Ecto neural progenitor cell (in vitro differentiated cells): ENCODE results near the gene LCP2.

Source experiments
- DNase-seq: peaks from one replicate; pipeline ENCODE4 v3.0.0-alpha.2; 2018; ENCODE audit warnings: low spot score

LCP2 gene

GRCh38 chr5:170296036-170296934, 1.3 kb downstream of the LCP2 start:
- no peak for DNase-seq

- no peak for DNase-seq
Observed at GRCh38 chr5:170294556-170294955, 3.0 kb downstream of the LCP2 start.

DNA sequence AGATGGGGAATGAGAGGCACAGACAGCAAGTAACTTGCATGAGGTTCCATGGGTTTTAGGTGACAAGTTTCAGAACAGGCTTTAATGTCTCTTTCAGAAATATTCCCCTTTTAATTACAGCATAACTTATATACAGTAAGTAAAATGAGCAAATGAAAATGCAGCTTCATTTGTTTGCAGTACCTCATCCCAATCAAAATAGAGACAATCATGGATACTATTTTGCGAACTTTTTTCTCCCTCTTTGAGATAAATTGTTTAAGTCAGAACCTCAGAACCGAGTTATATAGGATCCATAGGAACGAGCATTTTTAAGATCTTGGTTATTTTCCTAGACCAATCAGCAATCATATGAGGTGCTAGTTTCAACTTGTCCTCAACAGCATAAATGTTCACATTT, 3.5 kb downstream of the LCP2 start:
- no peak for DNase-seq

DNA sequence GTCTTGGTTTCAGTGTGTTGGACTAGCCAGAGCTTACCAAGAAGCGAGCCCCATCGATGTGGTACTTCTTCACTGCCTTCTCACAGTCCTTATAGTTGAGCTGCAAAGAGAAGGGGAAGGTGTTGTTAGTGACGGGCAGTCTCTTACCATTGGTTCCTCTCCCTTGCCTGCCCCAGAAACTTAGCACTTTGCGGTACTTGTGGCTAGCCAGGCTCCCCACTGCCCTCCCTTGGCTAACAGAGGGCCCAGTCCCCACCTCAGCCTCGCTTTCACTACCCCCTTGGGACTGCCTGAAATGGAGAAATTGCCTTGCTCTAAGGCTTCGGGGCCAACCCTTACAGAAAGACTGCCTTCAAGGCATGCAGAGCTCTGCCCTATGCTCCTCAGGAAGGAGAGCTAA, 4.3 kb downstream of the LCP2 start:
- DNase-seq = no peak

DNA sequence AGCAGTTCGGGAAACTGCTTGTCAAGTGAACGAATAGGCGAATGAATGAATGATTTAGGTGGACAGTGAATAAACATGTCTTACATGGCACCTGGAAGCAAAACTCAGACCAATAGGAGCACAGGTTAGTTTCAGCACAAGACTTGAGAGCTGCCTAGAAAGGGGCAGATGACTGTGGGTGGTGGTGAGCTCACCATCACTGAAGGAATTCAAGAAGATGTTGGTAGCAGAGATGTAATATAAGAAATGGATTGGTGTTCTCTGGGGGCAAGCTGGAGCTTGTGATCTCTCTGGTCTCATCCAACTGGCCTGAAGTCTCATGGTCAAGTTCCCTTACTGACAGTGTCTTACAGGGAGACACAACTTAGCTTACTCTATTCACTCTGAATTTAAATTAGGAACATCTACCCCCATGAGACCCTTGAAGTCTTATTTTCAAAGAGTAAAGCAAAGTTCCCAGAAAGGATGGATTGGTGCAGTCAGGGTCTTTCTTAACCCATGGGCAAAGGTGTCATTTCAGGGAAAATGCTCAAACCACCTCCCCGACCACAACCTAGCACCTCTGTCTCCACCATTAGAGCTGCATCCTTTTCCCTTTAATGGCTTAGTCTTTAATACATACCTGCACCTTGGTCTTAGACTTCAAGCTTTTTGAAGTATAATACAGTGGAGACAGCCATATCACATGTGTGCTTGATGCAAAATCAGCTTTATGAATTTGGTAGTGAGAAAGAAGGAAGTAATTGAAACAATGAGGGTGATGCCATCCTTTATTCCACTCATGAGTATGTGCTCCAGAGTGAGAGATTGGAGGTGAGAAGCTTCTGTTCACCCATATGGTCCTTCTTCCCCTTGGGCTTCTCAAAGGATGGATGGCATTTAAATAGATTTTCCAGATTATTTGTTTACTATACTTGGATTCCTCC, 5.1 kb downstream of the LCP2 start:
- no peak for DNase-seq

- no peak for DNase-seq
Observed at GRCh38 chr5:170290498-170290897, 7.1 kb downstream of the LCP2 start.

GRCh38 chr5:170289764-170290163, 7.8 kb downstream of the LCP2 start:
- DNase-seq = no peak

DNA sequence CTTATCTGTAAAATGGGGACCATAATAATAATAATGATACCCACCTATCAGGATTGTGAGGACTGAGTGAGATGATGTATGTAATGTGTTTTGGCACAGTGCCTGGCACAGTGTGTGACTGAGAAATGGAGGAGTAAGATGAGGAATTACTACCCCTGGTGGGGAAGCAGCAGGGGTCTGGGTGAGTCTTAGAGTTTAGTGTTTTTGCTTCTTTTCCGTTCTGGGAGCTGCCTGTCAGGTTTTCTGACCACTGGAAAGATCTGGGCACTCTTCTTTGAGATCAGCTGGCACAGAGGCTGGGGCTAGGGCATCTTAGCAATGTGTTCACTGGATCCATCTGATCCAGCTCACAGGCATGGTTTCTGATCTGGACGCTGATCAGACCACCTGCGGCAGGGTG, 8.5 kb downstream of the LCP2 start:
- DNase-seq = no peak

DNA sequence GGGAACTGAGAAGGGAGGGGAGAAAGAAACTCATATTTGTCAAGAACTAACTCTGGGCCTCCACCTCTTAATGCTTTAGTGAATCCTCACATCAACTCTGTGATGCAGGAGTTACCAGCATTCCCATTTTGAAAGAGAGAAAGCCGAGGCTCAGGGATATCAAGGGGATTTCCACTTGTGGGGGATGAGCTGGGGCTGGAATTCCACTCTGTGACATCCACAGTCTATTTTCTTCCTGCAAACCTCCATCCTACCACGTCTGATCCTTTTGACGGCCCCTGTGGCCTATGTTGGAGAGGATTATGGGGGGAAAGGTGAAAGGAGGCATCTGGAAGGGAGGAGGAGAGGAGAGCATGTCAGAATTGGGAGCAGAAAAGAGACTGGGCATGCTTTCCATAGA, 9.0 kb downstream of the LCP2 start:
- DNase-seq = no peak

DNA sequence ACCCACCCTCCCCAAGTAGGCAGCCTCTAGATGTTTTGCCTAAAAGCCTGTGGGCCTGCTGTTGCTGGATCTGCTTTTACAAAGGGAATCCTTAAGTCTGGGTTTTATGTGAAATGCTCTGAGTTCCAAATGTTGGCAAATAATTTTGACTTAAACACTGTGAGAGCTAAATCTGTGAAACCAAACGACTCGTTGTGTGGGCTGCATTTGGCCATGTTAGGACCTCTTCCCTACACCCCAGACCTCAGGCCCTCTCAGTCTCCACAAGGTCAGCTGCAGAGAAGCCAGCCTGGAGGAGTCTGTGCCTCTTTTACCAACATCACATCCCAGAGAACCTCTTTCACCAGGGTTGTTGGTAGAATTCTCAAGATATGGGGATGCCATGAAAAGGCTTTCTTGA, 9.4 kb downstream of the LCP2 start:
- DNase-seq = no peak

DNA sequence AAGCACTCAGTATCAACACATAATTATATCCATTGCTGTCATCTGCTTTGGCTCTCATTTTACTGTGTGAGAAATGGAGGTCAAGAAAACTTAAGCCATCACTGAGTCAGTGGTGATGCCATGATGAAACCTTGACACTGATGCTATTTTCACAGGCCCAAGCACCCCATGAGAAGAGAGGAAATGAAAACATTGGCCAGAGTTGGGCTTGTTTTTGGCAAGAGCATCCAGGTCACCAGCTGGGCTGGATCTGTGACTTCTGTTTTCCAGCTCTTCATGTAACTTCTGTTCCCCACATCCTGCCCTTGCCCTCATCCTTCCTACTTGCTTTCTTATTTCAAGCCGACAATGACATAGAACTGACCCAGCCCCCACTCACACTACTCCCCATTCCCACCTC, 10.0 kb downstream of the LCP2 start:
- no peak for DNase-seq

DNA sequence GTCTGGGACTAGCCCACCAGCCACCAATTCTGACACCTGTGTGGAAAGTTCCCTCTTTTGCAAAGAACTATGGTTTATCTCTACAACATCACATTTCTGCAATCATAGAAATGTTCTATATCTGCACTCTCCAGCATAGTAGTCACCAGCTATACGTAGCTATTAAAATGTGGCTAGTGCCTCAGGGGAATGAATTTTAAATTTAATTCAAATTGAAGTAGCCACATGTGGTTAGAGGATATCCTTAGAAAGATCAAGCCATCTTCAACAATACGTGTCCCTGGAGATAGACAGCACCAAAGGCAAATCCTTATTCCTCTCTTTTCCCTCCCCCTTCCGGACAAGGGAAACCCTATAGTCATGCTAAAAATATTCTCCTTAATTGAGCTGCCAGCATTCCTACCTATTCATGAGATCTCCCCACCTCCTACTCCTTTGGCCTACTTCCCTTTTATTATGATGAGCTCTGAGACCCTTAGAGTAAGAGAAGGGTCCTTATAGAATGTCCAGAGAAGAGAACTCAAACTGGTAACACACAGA, 11.1 kb downstream of the LCP2 start:
- DNase-seq = no peak

DNA sequence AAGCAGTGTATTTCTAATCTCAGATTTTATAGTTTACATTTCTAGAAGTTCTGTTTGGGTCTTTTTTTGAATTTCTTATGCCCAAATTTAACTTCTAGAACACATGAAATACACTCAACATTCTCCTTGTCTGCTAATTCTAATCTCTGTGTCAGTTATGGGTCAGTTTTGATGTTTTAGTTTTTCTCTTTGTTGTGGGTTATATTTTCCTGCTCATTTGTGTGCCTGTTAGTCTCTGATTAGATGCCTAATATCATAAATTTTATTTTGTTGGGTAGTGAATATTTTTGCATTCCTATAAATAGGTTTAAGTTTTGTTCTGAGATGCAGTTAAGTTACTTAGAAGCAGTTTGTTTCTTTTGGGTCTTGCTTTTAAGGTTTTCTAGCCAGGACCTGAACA, 12.4 kb downstream of the LCP2 start:
- no peak for DNase-seq

DNA sequence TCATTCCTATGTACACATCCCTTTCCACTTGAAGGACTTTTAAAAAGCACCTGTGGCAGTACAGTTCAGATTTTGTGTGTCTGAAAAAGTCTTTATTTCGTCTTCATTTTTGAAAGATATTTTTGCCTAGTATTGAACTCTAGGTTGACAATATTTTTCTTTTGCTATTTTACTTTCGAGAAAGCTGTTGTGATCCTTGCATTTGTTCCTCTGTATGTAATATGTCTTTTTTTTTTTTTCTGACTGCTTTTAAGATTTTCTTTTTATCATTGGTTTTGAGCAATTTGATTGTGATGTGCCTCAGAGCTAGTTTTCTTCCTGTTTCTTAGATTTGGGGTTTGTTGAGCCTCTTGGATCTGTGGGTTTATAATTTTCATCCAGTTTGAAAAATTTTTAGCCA, 13.3 kb downstream of the LCP2 start:
- no peak for DNase-seq

- no peak for DNase-seq
Observed at GRCh38 chr5:170283296-170283695, 14.3 kb downstream of the LCP2 start.

GRCh38 chr5:170280011-170280493, 17.5 kb downstream of the LCP2 start:
- peak; percentile 60 for DNase-seq

- no peak for DNase-seq
Observed at GRCh38 chr5:170279459-170279817, 18.1 kb downstream of the LCP2 start.

GRCh38 chr5:170278611-170279458, 18.7 kb downstream of the LCP2 start:
- DNase-seq = no peak

- DNase-seq = no peak
Observed at GRCh38 chr5:170277867-170278281, 19.7 kb downstream of the LCP2 start.

GRCh38 chr5:170276140-170276539, 21.4 kb downstream of the LCP2 start:
- no peak for DNase-seq

DNA sequence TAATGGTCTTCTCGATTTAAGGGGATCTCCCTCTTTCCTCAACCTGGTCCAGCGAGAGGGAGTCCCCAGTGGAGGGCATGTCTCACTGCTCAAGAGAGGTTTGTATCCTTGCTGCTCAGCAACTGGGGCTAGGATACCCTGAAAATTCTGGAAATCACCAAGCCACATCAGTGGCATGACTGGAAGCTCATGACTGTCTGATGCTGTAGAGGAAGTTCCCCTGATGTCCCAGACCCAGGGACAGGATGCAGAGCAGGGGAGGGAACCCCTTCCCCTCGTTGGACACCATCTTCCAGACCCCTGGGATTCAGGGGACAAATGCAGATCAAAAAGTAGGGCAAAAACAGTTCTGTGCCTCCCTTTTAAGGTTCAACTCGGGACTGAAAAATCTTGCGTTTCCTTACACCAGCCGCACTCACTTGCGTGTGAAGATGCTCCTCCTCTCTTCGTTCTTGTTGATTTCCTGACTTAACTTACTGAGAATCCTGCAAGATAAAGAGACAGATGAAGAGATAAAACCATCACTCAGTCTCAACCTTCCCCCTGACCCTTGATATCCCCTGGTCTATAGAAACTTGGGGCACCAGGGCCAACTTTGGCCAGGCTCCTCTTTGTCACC, 22.1 kb downstream of the LCP2 start:
- no peak for DNase-seq
